ENCODE data around the gene FAM174C. TPM values are rescaled to one million over a fixed set of nuclear protein-coding genes. Genes with fewer than 3 reads are reported as not detected.
A peak's percentile ranks its signal among the peaks of the same experiment; 100 is the strongest.
"Not testable (repeated sequence)": the region's sequence is repeated elsewhere in the genome, so short reads cannot be mapped to it uniquely, and the experiment has no call there.

FAM174C gene
- total RNA-seq, 2 donors from 2014 or later, result 59.8 to 69.1 TPM

DNA sequence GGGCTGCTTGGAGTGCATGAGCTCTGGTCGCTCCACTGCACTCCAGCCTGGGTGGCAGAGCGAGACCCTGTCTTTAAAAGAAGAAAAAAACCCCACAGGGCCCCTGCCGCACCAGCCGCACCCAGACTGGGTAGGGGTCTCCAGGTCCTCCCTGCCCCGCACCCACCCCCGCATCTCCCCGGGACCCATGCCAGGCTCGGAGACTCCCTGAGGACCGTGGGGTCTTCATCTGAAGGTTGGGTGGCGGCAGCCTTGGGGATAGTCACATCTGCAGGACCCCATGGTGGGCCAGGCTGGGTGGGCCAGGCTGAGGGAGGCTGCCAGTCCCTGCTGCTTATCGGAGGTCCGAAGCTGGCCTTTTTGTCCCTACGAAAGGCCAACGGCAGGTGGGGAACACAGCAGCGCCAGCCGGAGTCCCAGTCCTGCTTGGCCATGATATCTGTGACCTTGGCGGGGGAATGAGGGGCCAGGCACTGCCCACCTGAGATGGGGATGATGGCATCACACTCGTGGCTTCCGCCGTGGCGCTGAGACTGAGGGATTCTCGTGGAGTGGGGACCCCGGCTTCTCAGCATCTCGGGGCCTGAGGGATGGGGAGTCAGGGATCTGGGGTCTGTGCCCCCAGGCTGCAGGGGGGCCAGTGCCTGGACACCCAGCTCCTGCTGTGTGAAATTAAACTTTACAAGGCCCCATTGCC is 21.4 kb downstream of the FAM174C start:
- Mint-ChIP-seq H3K27ac (no peak overlapping the region), H3K36me3 (ENCODE audit: insufficient read depth in 2 of 2) (no peaks in the 10 kb centered on the region), H3K4me1 (ENCODE audit: low read depth) (peaks cover 6% of the 10 kb centered on the region), H3K4me3 (no peak overlapping the region), H3K9me3 (no peaks in the 10 kb centered on the region), H3K27me3 (ENCODE audit: low read depth) (no peaks in the 10 kb centered on the region)
- no peak for ATAC-seq (replicated peaks in 1 of 2)
- DNase-seq, result no peak

DNA sequence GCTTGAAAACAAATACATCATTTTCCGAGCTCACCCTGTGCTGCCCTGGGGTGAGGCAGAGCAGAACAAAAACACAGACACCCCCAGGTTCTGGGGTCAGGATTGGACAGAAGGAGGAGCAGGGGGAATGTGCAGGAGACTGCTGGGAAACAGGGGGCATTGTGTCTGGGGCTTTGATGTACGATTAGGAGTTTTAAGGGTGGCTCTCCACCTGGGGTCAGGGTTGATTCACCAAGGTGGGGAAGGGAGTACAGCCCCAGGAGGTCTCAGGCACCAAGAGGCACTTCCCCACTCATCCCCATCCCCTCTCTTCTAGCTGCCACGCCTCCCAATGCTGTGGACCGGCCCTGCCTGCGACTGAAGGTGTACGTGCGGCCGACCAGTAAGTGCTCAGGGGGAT is 22.9 kb downstream of the FAM174C start:
- H3K27me3 Mint-ChIP-seq (ENCODE audit: low read depth), result no peaks in the 10 kb centered on the region
- no peak for ATAC-seq (replicated peaks in 1 of 2)
- no peak overlapping the region for H3K27ac Mint-ChIP-seq
- H3K9me3 Mint-ChIP-seq, result no peaks in the 10 kb centered on the region
- DNase-seq, result no peak
- peaks cover 6% of the 10 kb centered on the region for H3K4me1 Mint-ChIP-seq (ENCODE audit: low read depth)
- H3K36me3 Mint-ChIP-seq (ENCODE audit: insufficient read depth in 2 of 2), result no peaks in the 10 kb centered on the region
- H3K4me3 Mint-ChIP-seq, result no peak overlapping the region

DNA sequence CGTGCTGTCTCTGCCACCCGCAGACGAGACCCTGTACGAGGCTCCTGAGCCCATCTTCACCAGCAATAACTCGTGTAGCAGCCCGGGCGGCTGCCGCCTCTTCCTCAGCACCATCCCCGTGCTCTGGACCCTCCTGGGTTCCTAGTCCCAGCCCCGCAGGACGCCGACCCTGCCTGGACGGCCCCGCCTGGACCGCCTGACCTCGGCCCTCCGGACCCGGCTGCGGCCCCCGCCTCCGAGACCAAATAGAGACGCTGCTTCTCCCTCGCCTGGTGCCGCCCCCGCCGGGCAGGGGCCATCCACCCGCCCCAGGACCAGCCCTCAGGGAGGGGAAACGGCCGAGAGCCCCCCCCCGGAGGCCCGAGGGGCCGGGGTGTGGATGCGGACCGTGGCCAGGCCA is 24.5 kb downstream of the FAM174C start:
- no peaks in the 10 kb centered on the region for H3K27me3 Mint-ChIP-seq (ENCODE audit: low read depth)
- H3K27ac Mint-ChIP-seq, result no peak overlapping the region
- peaks cover 2% of the 10 kb centered on the region for H3K4me1 Mint-ChIP-seq (ENCODE audit: low read depth)
- no peak for DNase-seq
- H3K36me3 Mint-ChIP-seq (ENCODE audit: insufficient read depth in 2 of 2), result no peaks in the 10 kb centered on the region
- no peak overlapping the region for H3K4me3 Mint-ChIP-seq
- H3K9me3 Mint-ChIP-seq, result no peaks in the 10 kb centered on the region
- ATAC-seq (replicated peaks in 1 of 2), result no peak

DNA sequence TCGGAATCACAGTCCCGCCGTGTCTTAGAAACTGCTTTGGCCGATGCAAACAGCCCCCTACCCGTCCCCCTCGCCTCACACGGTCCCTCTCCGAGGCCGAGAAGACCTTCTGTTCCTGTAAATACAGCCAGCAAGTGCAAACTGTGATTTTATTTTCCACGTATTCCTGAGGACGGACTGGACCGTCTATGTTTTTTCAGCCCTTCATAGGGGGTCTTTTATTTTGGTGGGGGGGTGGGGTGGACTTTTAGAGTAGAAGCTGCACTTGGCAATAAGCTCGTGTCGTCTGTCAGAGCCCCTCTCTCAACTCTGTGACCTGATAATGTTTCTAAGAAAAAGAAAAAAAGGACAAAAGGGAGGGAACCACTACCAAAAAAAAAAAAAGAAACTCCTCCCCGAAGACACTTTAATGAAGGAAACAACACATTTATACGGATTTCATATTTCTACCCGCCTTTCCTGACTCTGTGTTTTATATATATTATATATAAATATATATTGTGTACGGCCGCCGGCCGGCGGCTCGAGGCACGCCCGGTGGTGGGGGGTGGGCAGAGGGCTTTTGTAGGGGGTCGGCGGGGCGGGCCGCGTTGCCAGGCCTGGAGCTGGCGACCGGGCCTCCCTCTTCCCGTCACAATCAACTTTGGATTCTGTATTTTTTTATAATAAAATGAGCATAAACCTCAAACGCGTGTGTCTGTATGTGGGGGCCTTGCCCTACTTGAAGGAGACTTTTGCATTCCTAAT is 25.6 kb downstream of the FAM174C start:
- no peak overlapping the region for H3K27ac Mint-ChIP-seq
- H3K4me3 Mint-ChIP-seq, result no peak overlapping the region
- H3K27me3 Mint-ChIP-seq (ENCODE audit: low read depth), result no peaks in the 10 kb centered on the region
- no peaks in the 10 kb centered on the region for H3K4me1 Mint-ChIP-seq (ENCODE audit: low read depth)
- no peak for DNase-seq
- no peak for ATAC-seq (replicated peaks in 1 of 2)
- H3K9me3 Mint-ChIP-seq, result no peaks in the 10 kb centered on the region
- no peaks in the 10 kb centered on the region for H3K36me3 Mint-ChIP-seq (ENCODE audit: insufficient read depth in 2 of 2)

DNA sequence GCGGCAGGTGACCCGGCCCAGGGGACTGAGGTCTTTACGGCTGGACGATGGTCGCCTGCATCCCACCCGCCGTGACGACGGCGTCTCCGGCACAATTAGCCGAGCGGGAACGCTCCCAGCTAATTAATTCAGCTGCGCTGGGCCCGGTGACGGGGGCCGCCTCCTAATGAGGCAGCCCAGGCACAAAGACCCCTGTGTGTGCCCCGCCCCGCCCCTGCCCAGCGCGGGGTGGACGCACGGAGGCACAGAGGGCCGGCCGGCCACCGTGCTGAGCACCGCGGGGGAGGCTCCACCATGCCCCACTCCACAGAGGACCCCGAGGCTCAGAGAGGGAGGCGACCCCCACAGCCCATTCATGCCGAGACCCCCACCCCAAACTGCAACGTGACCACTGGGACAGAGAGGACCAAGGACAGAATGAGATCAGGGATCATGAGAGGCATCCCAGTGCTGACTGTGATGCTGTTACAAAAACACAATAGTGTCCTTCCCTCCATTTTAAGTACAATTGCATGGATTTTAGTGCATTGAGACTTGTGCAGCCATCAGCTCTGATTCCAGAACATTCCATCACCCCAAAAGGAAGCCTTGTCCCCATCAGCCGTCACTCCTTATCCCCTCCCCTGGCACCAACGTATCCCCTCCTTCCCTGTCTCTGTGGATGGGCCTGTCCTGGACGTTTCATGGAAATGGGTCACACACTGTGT is 27.4 kb downstream of the FAM174C start:
- Mint-ChIP-seq H3K27ac (no peak overlapping the region), H3K4me1 (ENCODE audit: low read depth) (no peaks in the 10 kb centered on the region), H3K4me3 (no peak overlapping the region), H3K9me3 (no peaks in the 10 kb centered on the region), H3K36me3 (ENCODE audit: insufficient read depth in 2 of 2) (no peaks in the 10 kb centered on the region), H3K27me3 (ENCODE audit: low read depth) (no peaks in the 10 kb centered on the region)
- no peak for DNase-seq
- ATAC-seq (replicated peaks in 1 of 2), result no peak

DNA sequence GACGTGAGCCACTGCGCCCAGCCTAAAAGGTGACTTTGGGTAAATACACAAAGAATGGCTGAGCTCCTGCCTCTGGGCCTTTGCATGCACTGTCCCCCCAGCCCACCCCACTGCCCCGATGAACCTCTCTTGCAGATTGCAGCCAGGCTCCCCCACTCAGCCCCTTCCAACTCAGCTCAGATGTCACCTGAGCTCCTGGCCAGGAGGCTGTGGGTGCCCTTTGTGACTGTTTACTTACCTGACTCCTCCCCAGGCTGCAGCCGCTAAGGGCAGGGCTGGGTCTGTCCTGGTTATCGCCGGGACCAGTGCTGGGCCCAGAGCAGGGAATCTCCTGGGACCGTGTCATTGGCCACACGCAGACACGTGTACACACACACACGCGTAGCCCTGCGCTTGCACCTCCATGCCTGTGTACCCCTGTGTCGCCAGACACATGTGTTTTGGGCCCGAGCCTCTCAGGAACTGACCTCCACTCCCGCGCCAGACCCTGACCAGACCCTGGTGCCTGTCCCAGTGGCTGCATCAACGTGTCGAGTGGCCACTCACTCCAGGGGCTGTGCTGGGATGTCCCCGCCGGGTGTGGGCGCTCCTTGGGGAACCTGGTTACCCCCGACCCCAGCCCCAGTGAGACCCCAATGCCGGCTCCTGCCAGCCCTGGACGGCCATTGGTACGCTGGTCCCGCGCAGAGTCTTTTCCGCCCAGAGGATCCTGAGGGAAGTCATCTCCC is 29.0 kb downstream of the FAM174C start:
- no peak for ATAC-seq (replicated peaks in 1 of 2)
- Mint-ChIP-seq H3K27me3 (ENCODE audit: low read depth) (no peaks in the 10 kb centered on the region), H3K36me3 (ENCODE audit: insufficient read depth in 2 of 2) (no peaks in the 10 kb centered on the region), H3K27ac (no peak overlapping the region), H3K9me3 (no peaks in the 10 kb centered on the region), H3K4me3 (no peak overlapping the region), H3K4me1 (ENCODE audit: low read depth) (no peaks in the 10 kb centered on the region)
- DNase-seq, result no peak

DNA sequence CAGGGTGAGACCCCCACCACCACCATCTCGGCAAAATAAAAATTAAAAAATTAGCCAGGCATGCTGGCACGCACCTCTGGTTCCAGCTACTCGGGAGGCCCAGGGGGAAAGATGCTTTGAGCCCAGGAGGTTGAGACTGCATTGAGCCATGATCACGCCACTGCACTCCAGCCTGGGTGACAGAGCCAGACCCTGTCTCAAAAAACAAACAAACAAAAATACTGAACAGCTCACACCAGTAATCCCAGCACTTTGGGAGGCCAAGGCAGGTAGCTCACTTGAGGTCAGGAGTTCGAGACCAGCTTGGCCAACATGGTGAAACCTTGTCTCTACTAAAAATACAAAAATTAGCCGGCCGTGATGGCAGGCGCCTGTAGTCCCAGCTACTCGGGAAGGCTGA is 30.0 kb downstream of the FAM174C start:
- DNase-seq; ATAC-seq (replicated peaks in 1 of 2); H3K4me1 Mint-ChIP-seq (ENCODE audit: low read depth); H3K36me3 Mint-ChIP-seq (ENCODE audit: insufficient read depth in 2 of 2); H3K4me3 Mint-ChIP-seq; H3K27ac Mint-ChIP-seq; H3K27me3 Mint-ChIP-seq (ENCODE audit: low read depth); H3K9me3 Mint-ChIP-seq: not testable (repeated sequence)

DNA sequence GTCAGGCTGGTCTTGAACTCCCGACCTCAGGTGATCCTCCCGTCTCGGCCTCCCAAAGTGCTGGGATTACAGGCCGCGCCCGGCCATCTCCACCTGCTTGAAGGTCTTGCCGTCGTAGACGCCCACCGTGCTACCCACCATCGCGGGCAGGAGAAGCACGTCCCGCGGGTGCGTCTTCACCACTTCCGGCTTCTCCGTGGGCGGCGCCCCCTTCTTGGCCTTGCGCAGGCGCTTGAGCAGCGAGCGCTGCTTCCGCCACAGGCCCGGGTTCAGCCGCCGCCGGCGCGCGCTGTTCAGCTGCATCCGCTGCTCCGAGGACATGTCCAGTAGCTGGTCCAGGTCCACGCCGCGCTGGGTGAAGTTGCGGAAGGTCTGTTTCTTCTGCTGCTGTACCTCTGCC is 32.0 kb downstream of the FAM174C start:
- Mint-ChIP-seq H3K9me3 (no peaks in the 10 kb centered on the region), H3K4me1 (ENCODE audit: low read depth) (no peaks in the 10 kb centered on the region), H3K27ac (no peak overlapping the region), H3K4me3 (peak overlapping the region in 1 of 2 donors; percentile 53), H3K36me3 (ENCODE audit: insufficient read depth in 2 of 2) (no peaks in the 10 kb centered on the region), H3K27me3 (ENCODE audit: low read depth) (no peaks in the 10 kb centered on the region)
- ATAC-seq (replicated peaks in 1 of 2), result no peak
- DNase-seq, result peak in 1 of 2 donors; percentile 34

DNA sequence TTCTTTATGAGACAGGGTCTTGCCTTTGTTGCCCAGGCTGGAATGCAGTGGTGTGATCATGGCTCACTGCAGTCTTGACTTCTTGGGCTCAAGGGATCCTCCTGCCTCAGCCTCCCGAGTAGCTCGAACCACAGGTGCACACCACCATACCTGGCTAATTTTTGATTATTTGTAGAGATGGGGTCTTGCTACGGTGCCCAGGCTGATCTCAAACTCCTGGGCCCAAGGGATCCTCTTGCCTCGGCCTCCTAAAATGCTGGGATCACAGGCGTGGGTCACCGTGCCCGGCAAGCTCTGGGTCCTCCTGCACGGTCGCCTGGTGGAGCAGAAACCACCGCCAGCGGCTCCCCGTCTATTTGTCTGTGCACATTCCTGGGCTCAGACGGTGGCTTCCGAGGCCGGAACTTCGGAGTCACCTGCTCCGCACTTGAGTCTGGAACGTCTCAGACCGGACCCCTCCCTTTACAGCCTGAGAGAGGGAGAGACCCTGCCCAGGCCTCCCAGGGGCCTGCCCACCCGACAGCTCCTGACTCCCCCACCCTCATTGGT is 32.5 kb downstream of the FAM174C start:
- Mint-ChIP-seq H3K27ac (no peak overlapping the region), H3K4me1 (ENCODE audit: low read depth) (no peaks in the 10 kb centered on the region)

DNA sequence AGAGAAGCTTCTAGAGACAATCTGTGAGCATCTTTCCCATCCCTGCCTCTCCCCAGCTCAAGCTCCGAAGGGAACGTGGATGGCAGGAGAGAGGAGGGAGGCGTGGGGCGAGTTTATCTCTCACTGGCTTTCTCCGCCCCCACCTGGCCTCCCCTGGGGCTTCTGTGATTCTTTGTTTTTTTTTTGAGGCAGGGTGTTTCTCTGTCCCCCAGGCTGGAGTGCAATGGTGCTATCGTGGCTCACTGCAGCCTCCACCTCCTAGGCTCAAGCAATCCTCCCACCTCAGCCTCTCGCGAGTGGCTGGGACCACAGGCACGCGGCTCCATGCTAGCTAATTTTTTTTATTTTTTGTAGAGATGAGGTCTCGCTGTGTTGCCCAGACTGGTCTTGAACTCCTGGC is 33.4 kb downstream of the FAM174C start:
- H3K27ac Mint-ChIP-seq, result no peak overlapping the region

More for the DNA sequence above, 32.5 kb downstream of the FAM174C start:
- DNase-seq (no peak), ATAC-seq (replicated peaks in 1 of 2) (no peak)
- Mint-ChIP-seq H3K4me3 (peak overlapping the region in 1 of 2 donors; percentile 53), H3K9me3 (no peaks in the 10 kb centered on the region), H3K36me3 (ENCODE audit: insufficient read depth in 2 of 2) (no peaks in the 10 kb centered on the region), H3K27me3 (ENCODE audit: low read depth) (no peaks in the 10 kb centered on the region)

DNA sequence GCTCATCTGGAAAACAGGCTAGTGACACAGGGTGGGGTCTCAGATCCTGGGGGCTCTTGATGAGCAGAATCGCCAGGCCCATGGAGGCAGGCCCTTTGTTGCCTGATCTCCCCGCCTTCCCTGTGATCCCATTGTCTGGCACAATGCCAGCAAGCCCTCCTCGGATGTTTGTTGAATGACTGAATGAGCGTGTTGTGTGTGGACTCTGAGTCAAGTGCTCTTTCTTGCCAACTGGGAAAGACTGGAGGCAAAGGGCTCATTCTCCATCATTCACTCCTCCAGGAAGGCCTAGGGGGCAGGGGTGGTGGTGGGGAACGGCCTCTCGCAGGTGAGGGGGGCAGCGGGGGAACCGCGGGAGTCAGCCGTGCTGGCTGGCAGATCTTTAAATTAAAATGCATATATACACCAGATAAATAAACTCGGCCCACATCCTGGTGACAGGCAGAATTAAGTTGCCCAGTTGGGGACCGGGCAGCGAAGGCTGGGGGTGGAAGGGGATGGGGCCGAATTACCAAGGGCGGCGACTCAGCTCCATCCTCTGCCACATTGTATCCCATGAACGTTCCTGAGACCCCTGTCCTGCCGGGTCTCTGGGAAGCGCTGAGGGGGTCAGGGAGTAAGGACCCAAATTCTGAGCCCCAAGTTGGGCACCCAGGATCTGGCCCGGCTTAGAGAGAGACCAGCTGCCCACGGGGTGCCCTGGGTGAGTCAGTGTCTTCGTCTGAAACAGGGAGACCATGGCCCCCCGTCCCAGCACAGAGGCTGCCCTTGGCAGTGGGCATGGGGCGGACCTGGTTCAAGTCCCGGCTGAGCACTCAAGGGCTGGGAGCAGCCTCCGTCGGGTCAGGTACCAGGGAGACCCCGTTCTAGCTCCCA is 34.9 kb downstream of the FAM174C start:
- ATAC-seq (replicated peaks in 1 of 2) (no peak), DNase-seq (no peak)
- no peaks in the 10 kb centered on the region for H3K9me3 Mint-ChIP-seq
- H3K4me3 Mint-ChIP-seq, result no peak overlapping the region
- H3K36me3 Mint-ChIP-seq (ENCODE audit: insufficient read depth in 2 of 2), result no peaks in the 10 kb centered on the region
- H3K27me3 Mint-ChIP-seq (ENCODE audit: low read depth), result peaks cover 4% of the 10 kb centered on the region
- no peak overlapping the region for H3K27ac Mint-ChIP-seq
- no peaks in the 10 kb centered on the region for H3K4me1 Mint-ChIP-seq (ENCODE audit: low read depth)

More for the DNA sequence above, 33.4 kb downstream of the FAM174C start:
- Mint-ChIP-seq H3K9me3 (no peaks in the 10 kb centered on the region), H3K27me3 (ENCODE audit: low read depth) (no peaks in the 10 kb centered on the region), H3K36me3 (ENCODE audit: insufficient read depth in 2 of 2) (no peaks in the 10 kb centered on the region), H3K4me1 (ENCODE audit: low read depth) (no peaks in the 10 kb centered on the region), H3K4me3 (no peak overlapping the region)
- ATAC-seq (replicated peaks in 1 of 2), result no peak
- DNase-seq, result no peak

DNA sequence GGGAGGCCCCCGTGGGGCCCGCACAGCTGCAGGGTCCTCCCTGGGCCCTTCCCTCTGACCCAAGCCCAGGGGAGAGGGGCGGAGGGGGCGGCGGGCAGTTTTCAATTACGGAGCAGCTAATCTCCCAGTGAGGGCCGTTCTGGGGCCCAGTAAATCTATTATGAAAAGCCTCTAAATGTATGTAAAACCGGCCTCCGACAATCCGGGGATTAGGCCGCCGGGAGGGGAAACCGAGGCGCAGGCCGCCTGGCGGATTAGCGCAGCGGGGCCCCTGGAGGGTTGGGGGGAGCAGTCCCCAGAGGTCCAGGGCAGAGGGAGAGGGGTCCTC is 35.5 kb downstream of the FAM174C start:
- no peaks in the 10 kb centered on the region for H3K9me3 Mint-ChIP-seq

More for the DNA sequence above, 35.5 kb downstream of the FAM174C start:
- Mint-ChIP-seq H3K27ac (no peak overlapping the region), H3K36me3 (ENCODE audit: insufficient read depth in 2 of 2) (no peaks in the 10 kb centered on the region), H3K4me1 (ENCODE audit: low read depth) (no peaks in the 10 kb centered on the region), H3K27me3 (ENCODE audit: low read depth) (peaks cover 5% of the 10 kb centered on the region), H3K4me3 (no peak overlapping the region)
- DNase-seq (no peak), ATAC-seq (replicated peaks in 1 of 2) (no peak)
